ENCODE results near the gene CECR2. TPM values are rescaled to one million over a fixed set of nuclear protein-coding genes. Genes with fewer than 3 reads are reported as not detected.

Gene CECR2
- total RNA-seq, 1 experiment from 2014 or later = 154 TPM

DNA sequence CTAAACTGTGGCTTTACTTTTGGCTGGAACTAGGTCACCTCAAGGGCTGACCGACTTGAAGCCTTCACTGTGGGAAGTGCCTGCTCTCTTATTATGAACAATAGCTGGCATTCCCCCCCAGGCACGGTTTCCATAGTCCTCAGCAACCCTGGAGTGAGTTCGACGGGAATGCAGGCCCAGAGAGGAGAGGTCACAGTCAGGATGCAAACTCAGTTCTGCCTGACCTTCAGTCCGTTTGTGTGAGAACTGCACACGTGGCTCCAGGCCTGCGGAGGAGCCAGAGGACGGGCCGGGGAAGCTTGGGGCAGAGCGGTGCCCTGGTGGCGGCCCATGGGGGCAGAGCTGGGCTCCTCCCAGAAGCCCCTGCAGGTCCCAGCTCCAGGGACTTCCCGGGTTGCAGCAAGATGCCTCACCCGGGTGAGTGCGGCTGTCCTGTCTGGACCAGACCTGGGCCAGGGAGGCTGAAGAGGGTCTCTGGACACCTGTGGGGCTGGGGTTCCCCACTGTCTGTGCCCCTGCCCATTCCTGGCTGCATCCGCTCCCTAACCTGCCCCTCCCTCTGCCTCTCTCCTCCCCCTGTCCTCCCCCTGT, 211.3 kb downstream of the CECR2 start:
- TF ChIP-seq, protein P1, sequence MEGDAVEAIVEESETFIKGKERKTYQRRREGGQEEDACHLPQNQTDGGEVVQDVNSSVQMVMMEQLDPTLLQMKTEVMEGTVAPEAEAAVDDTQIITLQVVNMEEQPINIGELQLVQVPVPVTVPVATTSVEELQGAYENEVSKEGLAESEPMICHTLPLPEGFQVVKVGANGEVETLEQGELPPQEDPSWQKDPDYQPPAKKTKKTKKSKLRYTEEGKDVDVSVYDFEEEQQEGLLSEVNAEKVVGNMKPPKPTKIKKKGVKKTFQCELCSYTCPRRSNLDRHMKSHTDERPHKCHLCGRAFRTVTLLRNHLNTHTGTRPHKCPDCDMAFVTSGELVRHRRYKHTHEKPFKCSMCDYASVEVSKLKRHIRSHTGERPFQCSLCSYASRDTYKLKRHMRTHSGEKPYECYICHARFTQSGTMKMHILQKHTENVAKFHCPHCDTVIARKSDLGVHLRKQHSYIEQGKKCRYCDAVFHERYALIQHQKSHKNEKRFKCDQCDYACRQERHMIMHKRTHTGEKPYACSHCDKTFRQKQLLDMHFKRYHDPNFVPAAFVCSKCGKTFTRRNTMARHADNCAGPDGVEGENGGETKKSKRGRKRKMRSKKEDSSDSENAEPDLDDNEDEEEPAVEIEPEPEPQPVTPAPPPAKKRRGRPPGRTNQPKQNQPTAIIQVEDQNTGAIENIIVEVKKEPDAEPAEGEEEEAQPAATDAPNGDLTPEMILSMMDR (conservative IDR thresholded peaks at IDR 0.05) = peak; percentile 51
- DNase-seq = peak; percentile 69
- no peak overlapping the region for H3K18ac ChIP-seq (ENCODE audit: insufficient read length, low read depth, low read length)
- no peak overlapping the region for H4K5ac ChIP-seq (ENCODE audit: insufficient read length, low read depth, low read length)
- H3K4me1 ChIP-seq (ENCODE audit: insufficient read depth, low read length) = no peaks in the 10 kb centered on the region
- no peak overlapping the region for H2BK120ac ChIP-seq (ENCODE audit: low read depth, low read length, poor library complexity, severe bottlenecking)
- H4K8ac ChIP-seq (replicated peaks; ENCODE audit: insufficient read length, low read depth, low read length) = no peak overlapping the region
- H3K4me2 ChIP-seq (ENCODE audit: insufficient read depth, insufficient read length, low read length) = no peak overlapping the region
- peaks cover 0 to 2% (median 0%) of the 10 kb centered on the region in 3 experiments; a peak in 1 of 7 replicates for H3K36me3 Mint-ChIP-seq (ENCODE audit: insufficient read depth in 1 of 3, low read depth in 3 of 3)
- H3K4ac ChIP-seq (ENCODE audit: low read depth, low read length) = no peak overlapping the region
- no peak overlapping the region for H3T11ph ChIP-seq (ENCODE audit: low read length)
- H3K79me2 ChIP-seq (ENCODE audit: insufficient read depth, low read length) = no peaks in the 10 kb centered on the region
- no peak overlapping the region for H2BK15ac ChIP-seq (ENCODE audit: low read depth, low read length)
- no peaks in the 10 kb centered on the region for H3K27me3 ChIP-seq (ENCODE audit: insufficient read depth, low read length)
- H2BK12ac ChIP-seq (ENCODE audit: insufficient read length, low read depth, low read length) = no peak overlapping the region
- no peak overlapping the region for H3K27ac Mint-ChIP-seq
- H2BK5ac ChIP-seq (ENCODE audit: insufficient read length, low read length) = no peak overlapping the region
- H3K23ac ChIP-seq (ENCODE audit: insufficient read length, low read depth, low read length) = no peak overlapping the region
- H3K14ac ChIP-seq (ENCODE audit: insufficient read depth, low read length) = no peak overlapping the region
- H3K9ac ChIP-seq (ENCODE audit: extremely low read depth, insufficient read length, low read length) = no peak overlapping the region
- no peaks in the 10 kb centered on the region for H4K20me1 ChIP-seq (ENCODE audit: control insufficient read depth, insufficient read depth, insufficient read length)
- no peak overlapping the region for H2BK20ac ChIP-seq (ENCODE audit: low read depth, low read length, poor library complexity, severe bottlenecking)
- H3K4me3 Mint-ChIP-seq = no peak overlapping the region; a peak in 1 of 5 replicates
- H3K9me3 ChIP-seq (ENCODE audit: control insufficient read depth, low read depth, low read length) = no peaks in the 10 kb centered on the region
- no CpG with 5 or more reads among the region's 15 CpGs for WGBS (ENCODE audit: extremely low coverage, insufficient read length, low lambda C conversion rate)
- no peaks in the 10 kb centered on the region; the same call in 1 of the 2 replicates for H3K27me3 Mint-ChIP-seq (ENCODE audit: low read depth)
- no peak overlapping the region for H3K27ac ChIP-seq (ENCODE audit: insufficient read length, low read depth, low read length)
- H4K91ac ChIP-seq (ENCODE audit: insufficient read length, low read depth, low read length) = no peak overlapping the region
- peaks cover 12 to 13% of the 10 kb centered on the region in 2 experiments for H3K4me1 Mint-ChIP-seq
- no peak overlapping the region for H3K56ac ChIP-seq (ENCODE audit: insufficient read length, low read depth, low read length)
- H3K23me2 ChIP-seq (ENCODE audit: insufficient read length, low read depth, low read length, poor library complexity, severe bottlenecking) = no peaks in the 10 kb centered on the region
- no peaks in the 10 kb centered on the region for H3K79me1 ChIP-seq (ENCODE audit: insufficient read depth, low read depth, low read length, poor library complexity, severe bottlenecking)
- no peaks in the 10 kb centered on the region for H3K9me3 Mint-ChIP-seq
- no peak overlapping the region for H2AK5ac ChIP-seq (ENCODE audit: insufficient read length, low read length)
- no peak overlapping the region for H2AFZ ChIP-seq (ENCODE audit: low read length)
